Measurements from ENCODE around the gene SEMA3E.

SEMA3E gene

DNA sequence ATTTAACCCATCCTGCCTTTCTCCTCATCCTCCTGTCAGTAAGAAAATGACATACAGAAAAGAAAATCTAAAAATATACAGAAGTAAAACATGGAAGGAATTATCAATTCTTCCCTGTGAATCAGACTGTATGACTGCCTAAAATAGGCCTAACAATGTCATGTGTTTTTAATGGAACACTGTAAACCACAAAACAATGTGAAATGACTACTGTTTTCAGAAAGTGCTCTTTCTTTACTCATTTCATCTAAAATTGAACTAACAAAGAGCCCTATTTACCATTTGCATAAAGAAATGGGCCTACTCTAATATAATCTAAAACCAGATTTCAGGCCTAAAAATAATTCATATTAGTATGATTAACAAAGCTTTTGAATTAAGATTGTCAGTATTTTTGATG is 35.7 kb downstream of the SEMA3E start:
- Mint-ChIP-seq H3K27ac (no peak overlapping the region), H3K9me3 (no peaks in the 10 kb centered on the region), H3K27me3 (ENCODE audit: low read depth) (no peaks in the 10 kb centered on the region), H3K4me1 (ENCODE audit: low read depth) (no peaks in the 10 kb centered on the region), H3K36me3 (ENCODE audit: low read depth) (no peaks in the 10 kb centered on the region), H3K4me3 (no peak overlapping the region)
- DNase-seq (ENCODE audit: low spot score) = no peak

DNA sequence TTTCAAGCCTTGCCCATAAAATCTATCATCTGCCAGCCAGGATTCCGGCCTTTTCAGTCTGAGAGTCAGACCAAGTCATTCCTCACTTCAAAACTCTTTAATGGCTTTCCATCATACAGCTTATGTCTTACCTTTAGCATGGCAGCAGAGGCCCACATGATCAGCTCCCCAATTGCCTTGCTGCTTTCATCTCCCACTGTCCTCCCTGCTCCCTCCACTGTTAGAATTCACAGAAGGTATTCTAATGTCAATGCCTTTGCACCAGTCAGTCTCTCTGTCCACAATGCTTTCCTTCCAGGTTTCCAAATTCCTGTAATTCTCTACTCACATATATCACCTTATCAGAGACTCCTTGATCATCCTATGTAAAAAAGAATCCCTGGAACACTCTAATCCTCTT is 37.2 kb downstream of the SEMA3E start:
- Mint-ChIP-seq H3K4me3 (no peak overlapping the region), H3K4me1 (ENCODE audit: low read depth) (no peaks in the 10 kb centered on the region), H3K36me3 (ENCODE audit: low read depth) (no peaks in the 10 kb centered on the region), H3K9me3 (peaks cover 3% of the 10 kb centered on the region), H3K27ac (no peak overlapping the region), H3K27me3 (ENCODE audit: low read depth) (no peaks in the 10 kb centered on the region)
- DNase-seq (ENCODE audit: low spot score) = no peak

DNA sequence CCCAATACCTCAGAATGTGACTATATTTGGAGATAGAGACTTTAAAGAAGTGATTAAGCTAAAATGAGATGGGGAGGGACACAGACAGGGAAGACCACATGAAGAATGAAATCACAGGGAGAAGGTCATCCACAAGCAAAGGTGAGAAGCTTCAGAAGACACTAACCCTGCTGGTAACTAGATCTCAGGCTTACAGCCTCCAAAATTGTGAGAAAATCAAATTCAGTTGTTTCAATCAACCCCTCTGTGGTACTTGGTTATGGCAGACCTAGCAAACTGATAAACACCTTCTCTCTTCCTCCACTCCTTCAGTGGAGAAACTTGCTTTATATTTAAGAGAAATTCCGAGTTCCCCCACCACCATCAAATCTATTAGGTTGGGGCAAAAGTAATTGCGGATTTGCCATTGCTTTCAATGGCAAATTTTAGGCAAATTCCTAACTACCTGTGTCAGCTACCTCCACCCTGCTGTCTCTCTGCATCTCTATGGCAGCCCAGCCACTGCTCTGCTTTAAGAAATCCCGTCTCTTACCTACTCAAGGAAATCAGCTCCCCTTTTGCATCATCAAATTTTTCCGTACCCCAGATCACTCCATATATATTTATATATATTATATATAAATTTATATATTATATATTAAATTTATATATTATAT is 38.2 kb downstream of the SEMA3E start:
- H3K4me1 Mint-ChIP-seq (ENCODE audit: low read depth) = no peaks in the 10 kb centered on the region
- no peak overlapping the region for H3K4me3 Mint-ChIP-seq
- H3K27ac Mint-ChIP-seq = no peak overlapping the region
- no peaks in the 10 kb centered on the region for H3K36me3 Mint-ChIP-seq (ENCODE audit: low read depth)
- H3K9me3 Mint-ChIP-seq = peaks cover 5% of the 10 kb centered on the region
- DNase-seq (ENCODE audit: low spot score) = no peak
- no peaks in the 10 kb centered on the region for H3K27me3 Mint-ChIP-seq (ENCODE audit: low read depth)

DNA sequence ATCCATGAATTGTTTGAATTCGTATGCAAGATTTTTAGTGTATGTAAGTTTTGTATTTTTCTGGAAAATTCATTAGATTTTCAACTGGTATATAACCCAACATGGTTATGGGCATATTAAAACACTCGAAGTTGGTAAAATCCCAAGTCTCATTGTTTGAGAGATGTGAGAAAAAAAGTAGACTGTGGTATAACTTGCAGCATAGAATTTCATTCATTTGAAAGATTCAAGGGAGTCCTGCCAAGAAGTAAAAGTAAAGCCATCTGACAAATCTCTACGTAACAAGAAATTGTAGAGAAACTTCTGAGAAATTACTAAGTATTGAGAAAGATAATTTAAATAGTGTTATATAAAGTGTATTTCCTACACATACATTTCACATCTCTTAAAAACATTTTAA is 40.2 kb downstream of the SEMA3E start:
- H3K4me1 Mint-ChIP-seq (ENCODE audit: low read depth) = no peaks in the 10 kb centered on the region
- H3K9me3 Mint-ChIP-seq = peaks cover 7% of the 10 kb centered on the region
- no peak for DNase-seq (ENCODE audit: low spot score)
- no peak overlapping the region for H3K4me3 Mint-ChIP-seq
- no peaks in the 10 kb centered on the region for H3K27me3 Mint-ChIP-seq (ENCODE audit: low read depth)
- no peak overlapping the region for H3K27ac Mint-ChIP-seq
- H3K36me3 Mint-ChIP-seq (ENCODE audit: low read depth) = no peaks in the 10 kb centered on the region

DNA sequence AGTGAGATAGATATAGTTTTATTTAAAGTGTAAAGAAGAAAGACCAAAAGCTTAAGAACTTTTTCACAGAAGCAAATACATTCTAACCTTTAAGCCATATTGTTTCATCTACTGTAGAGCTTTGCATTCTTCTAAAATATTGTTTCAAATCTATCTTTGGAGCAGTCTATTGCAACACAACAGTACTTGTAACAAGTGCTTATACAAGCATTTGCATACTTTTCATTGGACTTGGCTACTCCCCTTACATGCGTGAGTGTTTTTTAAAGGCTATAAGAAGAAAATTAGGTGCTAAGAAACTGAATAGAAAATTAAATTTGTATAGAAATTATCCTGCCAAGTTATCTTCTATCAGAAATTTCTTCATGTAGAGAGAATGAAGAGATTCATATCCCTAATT is 45.3 kb downstream of the SEMA3E start:
- Mint-ChIP-seq H3K4me1 (ENCODE audit: low read depth) (no peaks in the 10 kb centered on the region), H3K4me3 (no peak overlapping the region), H3K36me3 (ENCODE audit: low read depth) (no peaks in the 10 kb centered on the region), H3K27me3 (ENCODE audit: low read depth) (no peaks in the 10 kb centered on the region), H3K27ac (no peak overlapping the region), H3K9me3 (peaks cover 9% of the 10 kb centered on the region)
- no peak for DNase-seq (ENCODE audit: low spot score)

DNA sequence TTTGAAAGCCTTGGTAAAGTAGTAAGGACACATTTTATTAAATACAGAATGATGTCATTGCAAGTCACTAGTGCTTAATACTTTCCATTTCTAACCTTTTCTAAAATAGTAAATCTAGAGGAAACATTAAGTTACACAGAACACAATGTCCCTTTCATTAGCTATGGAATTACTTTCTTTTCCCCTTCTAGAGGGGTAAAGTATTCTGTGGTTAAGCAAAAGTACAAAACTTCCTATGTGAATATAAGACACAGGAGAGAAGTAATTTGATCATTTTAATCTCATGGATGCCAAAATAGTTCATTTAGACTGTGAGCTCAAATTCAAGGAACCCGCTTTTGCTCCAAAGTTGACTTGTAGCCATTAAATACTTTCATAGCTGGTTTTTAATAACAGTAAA is 49.8 kb downstream of the SEMA3E start:
- DNase-seq (ENCODE audit: low spot score) = no peak
- Mint-ChIP-seq H3K4me3 (no peak overlapping the region), H3K27ac (no peak overlapping the region), H3K36me3 (ENCODE audit: low read depth) (no peaks in the 10 kb centered on the region), H3K4me1 (ENCODE audit: low read depth) (no peaks in the 10 kb centered on the region), H3K27me3 (ENCODE audit: low read depth) (no peaks in the 10 kb centered on the region), H3K9me3 (peaks cover 3% of the 10 kb centered on the region)

DNA sequence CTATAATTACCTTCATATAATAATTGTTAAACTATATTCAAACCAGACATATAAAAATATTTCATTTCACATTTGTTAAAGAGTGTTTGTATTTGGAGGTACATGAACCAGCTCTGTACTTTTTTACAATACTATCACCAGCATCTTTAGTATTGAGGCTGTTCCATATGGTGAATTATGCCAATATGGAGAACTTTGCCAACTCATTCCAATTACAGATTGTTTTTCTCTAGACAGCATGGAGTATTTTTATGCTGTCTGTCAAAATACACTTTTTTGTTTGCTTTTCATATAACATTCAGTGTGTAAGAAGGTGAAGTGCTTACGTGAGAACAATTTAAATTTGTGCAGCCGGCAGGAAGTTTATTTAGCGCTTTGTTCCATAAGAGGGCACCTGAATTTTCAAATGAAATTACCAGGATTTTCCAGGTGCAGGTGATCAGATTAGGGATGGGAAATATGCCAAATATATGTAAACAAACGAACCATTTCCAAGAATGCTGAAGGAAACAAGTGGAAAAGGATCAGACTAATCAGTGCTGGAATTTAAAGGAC is 54.9 kb downstream of the SEMA3E start:
- DNase-seq (ENCODE audit: low spot score) = no peak
- H3K4me3 Mint-ChIP-seq = no peak overlapping the region
- H3K27ac Mint-ChIP-seq = no peak overlapping the region
- H3K9me3 Mint-ChIP-seq = no peaks in the 10 kb centered on the region
- H3K27me3 Mint-ChIP-seq (ENCODE audit: low read depth) = no peaks in the 10 kb centered on the region
- no peaks in the 10 kb centered on the region for H3K4me1 Mint-ChIP-seq (ENCODE audit: low read depth)
- H3K36me3 Mint-ChIP-seq (ENCODE audit: low read depth) = no peaks in the 10 kb centered on the region

DNA sequence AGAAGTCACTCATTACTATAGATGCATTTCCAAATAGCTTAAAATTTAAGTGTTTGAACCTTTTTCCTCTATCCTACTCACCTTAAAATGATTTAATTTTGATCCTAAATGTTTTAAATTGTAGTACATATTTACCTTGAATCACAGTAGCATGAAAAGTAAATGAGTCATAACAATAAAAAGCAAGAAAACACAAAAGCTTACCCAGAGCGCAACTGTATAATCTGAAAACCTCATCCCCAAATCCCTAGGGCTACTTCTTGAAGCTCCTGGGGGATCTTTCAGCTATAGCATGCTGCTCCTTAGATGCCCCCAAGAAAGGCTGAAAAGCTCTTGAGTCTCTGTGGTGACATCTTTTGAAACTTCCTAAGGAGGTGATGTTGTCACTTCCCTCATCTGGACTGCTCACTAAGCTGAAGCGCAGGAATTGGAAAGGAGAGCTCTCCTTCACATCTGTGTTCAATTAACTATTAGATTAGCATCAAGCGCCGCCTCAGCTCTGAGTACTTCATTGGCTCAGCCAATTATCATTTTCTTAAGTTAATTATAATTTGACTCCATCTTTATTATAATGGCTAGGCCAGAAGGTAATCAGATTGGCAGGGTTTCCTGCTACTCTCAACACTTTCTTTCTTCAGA is 60.2 kb downstream of the SEMA3E start:
- H3K27me3 Mint-ChIP-seq (ENCODE audit: low read depth) = no peaks in the 10 kb centered on the region
- no peaks in the 10 kb centered on the region for H3K36me3 Mint-ChIP-seq (ENCODE audit: low read depth)
- H3K4me3 Mint-ChIP-seq = no peak overlapping the region
- H3K4me1 Mint-ChIP-seq (ENCODE audit: low read depth) = no peaks in the 10 kb centered on the region
- no peak overlapping the region for H3K27ac Mint-ChIP-seq
- no peaks in the 10 kb centered on the region for H3K9me3 Mint-ChIP-seq
- no peak for DNase-seq (ENCODE audit: low spot score)

DNA sequence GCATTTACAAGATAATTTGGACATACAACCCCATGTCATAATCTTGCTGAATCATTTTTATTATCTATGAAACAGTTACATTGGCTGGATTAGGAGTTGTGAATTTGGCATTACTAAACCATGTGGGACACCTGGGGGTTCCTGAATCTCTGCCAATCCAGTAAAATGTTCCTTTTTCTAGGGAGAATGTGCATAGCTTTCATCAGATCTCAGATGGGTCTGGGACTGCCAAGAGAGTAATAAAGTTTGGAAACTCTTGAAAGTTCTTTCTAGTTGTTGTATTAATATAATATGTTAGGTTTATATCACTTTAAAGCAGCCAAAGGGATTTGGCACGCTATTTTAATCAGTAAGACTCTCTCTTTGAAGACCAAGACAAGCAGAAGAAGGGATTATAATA is 62.7 kb downstream of the SEMA3E start:
- H3K9me3 Mint-ChIP-seq = no peaks in the 10 kb centered on the region
- H3K36me3 Mint-ChIP-seq (ENCODE audit: low read depth) = no peaks in the 10 kb centered on the region
- H3K27me3 Mint-ChIP-seq (ENCODE audit: low read depth) = no peaks in the 10 kb centered on the region
- H3K4me3 Mint-ChIP-seq = no peak overlapping the region
- no peak for DNase-seq (ENCODE audit: low spot score)
- H3K27ac Mint-ChIP-seq = no peak overlapping the region
- no peaks in the 10 kb centered on the region for H3K4me1 Mint-ChIP-seq (ENCODE audit: low read depth)

DNA sequence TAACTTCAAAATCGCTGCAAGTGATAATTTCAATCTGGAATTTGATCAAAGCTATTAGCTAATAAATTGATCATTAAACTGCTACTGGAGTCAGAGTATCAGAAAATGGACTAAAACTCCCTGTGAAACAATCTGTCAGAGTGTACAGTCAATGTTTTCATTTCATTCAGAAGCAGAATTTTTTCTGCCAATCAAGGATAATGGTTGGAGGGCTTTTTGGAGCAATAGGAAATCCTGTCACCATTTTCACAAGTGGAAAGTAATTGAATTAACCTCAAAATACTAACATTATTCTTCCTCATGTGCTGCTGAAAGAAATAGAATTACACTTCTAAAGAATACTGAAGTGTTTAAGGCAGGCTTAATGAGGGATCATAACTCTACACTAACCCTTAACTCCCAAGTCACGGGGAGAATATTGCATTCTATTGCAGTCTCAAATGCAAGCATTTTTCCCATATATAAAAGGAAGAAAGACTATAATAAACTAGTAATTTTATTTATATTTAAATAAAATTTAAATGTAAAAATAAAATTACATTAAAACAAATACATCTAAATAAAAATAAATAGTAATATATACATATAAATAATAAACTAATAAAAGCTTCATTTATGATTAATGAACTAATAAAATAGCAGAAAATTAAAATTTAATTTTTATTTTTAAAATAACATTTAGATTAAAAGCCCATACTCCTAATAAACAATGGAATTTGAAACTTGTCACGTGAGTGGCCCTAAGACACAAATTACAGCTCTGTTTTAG is 67.1 kb downstream of the SEMA3E start:
- H3K36me3 Mint-ChIP-seq (ENCODE audit: low read depth) = no peaks in the 10 kb centered on the region
- no peak for DNase-seq (ENCODE audit: low spot score)
- no peaks in the 10 kb centered on the region for H3K9me3 Mint-ChIP-seq
- H3K27ac Mint-ChIP-seq = no peak overlapping the region
- H3K4me1 Mint-ChIP-seq (ENCODE audit: low read depth) = no peaks in the 10 kb centered on the region
- H3K4me3 Mint-ChIP-seq = no peak overlapping the region
- no peaks in the 10 kb centered on the region for H3K27me3 Mint-ChIP-seq (ENCODE audit: low read depth)

DNA sequence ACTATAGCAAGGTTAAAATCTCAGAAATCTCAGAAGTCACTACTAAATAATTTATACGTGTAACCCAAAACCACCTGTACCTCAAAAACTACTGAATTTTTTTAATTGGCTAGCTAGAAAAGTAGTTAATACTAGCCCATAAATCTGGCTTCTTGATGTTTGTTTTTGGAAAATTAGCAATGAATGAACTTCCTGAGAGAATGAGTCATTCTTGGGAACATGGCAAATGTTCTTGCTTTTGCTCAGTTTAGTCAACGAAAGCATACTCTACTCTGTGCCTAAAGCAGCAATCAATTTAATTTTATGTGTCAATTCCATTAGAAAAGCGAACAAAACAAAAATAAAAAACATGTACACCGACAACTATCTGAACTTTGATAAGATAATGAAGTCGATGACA is 69.2 kb downstream of the SEMA3E start:
- Mint-ChIP-seq H3K9me3 (no peaks in the 10 kb centered on the region), H3K4me1 (ENCODE audit: low read depth) (no peaks in the 10 kb centered on the region), H3K36me3 (ENCODE audit: low read depth) (no peaks in the 10 kb centered on the region), H3K27ac (no peak overlapping the region), H3K4me3 (no peak overlapping the region), H3K27me3 (ENCODE audit: low read depth) (no peaks in the 10 kb centered on the region)
- DNase-seq (ENCODE audit: low spot score) = no peak

DNA sequence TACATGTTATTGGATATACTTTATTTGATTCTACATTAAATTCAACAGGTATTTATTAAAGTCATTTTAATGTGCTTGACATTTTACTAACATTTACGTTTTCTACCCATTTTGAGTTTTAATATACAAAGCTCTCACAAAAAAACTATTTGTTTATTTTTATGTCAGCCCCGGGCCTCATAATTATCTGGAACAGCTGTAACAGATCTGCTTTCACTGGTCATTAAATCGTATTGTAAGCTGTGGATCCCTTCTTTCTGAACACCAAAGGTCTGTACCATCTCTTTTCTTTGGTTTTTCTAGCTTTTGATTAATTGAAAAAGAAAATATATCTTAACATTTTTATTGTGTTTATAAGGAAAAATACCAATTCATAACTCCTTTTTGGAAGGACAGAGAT is 73.5 kb downstream of the SEMA3E start:
- H3K4me1 Mint-ChIP-seq (ENCODE audit: low read depth) = no peaks in the 10 kb centered on the region
- H3K27ac Mint-ChIP-seq = no peak overlapping the region
- H3K27me3 Mint-ChIP-seq (ENCODE audit: low read depth) = no peaks in the 10 kb centered on the region
- DNase-seq (ENCODE audit: low spot score) = no peak
- H3K4me3 Mint-ChIP-seq = no peak overlapping the region
- no peaks in the 10 kb centered on the region for H3K36me3 Mint-ChIP-seq (ENCODE audit: low read depth)
- no peaks in the 10 kb centered on the region for H3K9me3 Mint-ChIP-seq

DNA sequence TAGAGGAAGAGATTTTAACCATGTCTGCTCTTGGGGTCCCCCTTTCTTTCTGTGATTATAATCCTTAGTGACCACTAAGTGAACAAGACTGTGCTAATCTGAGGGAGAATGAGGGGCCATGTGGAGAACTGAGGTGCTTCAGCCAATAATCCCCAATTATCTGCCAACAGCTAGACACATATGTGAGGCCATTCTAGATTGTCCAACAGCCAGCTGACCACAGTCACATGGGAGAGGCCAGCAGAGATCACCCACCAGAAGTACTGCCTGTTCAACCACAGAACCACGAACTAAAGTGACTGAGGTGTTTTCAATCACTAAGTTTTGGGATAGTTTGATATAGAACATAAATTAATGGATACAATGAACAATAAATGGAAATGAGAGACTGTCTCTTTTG is 74.3 kb downstream of the SEMA3E start:
- no peaks in the 10 kb centered on the region for H3K36me3 Mint-ChIP-seq (ENCODE audit: low read depth)
- no peak overlapping the region for H3K4me3 Mint-ChIP-seq
- DNase-seq (ENCODE audit: low spot score) = no peak
- peaks cover 1% of the 10 kb centered on the region for H3K9me3 Mint-ChIP-seq
- H3K4me1 Mint-ChIP-seq (ENCODE audit: low read depth) = no peaks in the 10 kb centered on the region
- no peaks in the 10 kb centered on the region for H3K27me3 Mint-ChIP-seq (ENCODE audit: low read depth)
- H3K27ac Mint-ChIP-seq = no peak overlapping the region

DNA sequence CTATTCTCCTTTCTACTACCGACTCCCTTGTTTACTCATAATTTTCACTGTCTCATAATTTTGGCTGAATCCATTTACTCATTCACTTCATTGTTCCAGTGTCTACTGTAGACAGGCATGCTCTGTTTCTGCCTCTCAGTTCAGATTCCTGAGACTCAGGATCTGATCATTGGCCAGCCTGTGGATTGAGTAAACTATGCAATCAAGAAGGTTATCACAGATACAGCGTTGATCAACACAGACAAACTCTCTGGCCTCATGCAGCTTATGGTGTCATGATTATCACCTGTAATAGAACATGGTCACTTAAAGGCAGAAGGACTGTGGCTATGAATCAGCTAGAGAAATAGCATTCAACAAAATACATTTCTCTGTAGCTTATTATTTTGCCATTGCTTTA is 86.0 kb downstream of the SEMA3E start:
- Mint-ChIP-seq H3K4me3 (no peak overlapping the region), H3K9me3 (peaks cover 10% of the 10 kb centered on the region), H3K4me1 (ENCODE audit: low read depth) (no peaks in the 10 kb centered on the region), H3K27me3 (ENCODE audit: low read depth) (no peaks in the 10 kb centered on the region), H3K36me3 (ENCODE audit: low read depth) (no peaks in the 10 kb centered on the region), H3K27ac (no peak overlapping the region)
- no peak for DNase-seq (ENCODE audit: low spot score)
